HG03520 (cell line): ENCODE results near the gene EFS.
"Not testable (repeated sequence)": the region's sequence is repeated elsewhere in the genome, so short reads cannot be mapped to it uniquely, and the experiment has no call there.

Experiments used
- ATAC-seq: cut with Tn5 transposase; IDR thresholded peaks from one replicate; pipeline ENCODE4 v1.9.1; 2021; ENCODE audit warnings: mild to moderate bottlenecking, moderate library complexity; ENCODE audit not compliant: unreplicated experiment

The EFS gene

DNA sequence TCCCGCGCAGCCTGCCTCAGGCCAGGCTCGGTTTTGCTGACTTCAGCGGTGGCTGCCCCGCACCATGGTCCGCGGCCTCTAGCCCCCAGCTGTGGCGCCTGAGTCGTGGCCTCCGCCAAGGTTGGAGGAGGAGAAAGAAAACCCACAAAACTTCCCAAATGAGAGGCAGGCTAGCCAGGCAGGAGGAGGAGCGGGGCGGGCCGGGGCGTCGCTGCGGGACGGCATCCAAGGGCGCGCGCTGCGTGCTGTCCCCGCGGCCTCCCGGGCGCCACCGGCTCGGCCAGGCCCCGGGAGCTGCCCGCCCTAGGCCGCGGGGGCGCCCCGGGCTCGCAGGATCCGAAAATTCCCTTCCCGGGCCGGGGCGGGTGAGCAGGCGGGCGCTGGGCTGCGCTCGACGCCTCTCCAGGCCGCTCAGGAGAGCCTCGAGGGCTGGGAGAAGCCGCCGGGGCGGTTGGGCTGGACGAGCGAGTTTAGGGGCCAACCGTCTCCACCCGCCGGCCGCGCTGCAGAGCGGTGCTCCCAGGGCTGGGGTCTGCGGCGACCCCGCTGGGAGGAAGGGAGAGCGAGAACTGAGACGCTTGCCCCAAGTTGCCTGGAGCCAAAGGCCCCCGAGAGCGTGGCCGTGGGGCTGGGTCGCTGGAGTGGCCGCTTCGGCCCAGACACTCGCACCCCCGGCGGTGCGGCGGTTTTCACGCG is at the start of gene EFS:
Gene EFS, minus strand, starts transcription at position 137 of the 696 bp plus-strand sequence. CDS start 147 bp downstream, outside the sequence.
- no peak for ATAC-seq

GRCh38 chr14:23414254-23414653 is 49.3 kb upstream of the EFS start:
- no peak for ATAC-seq

GRCh38 chr14:23413681-23414080 is 48.7 kb upstream of the EFS start:
- ATAC-seq = no peak

GRCh38 chr14:23411563-23412525 is 46.9 kb upstream of the EFS start:
- no peak for ATAC-seq

DNA sequence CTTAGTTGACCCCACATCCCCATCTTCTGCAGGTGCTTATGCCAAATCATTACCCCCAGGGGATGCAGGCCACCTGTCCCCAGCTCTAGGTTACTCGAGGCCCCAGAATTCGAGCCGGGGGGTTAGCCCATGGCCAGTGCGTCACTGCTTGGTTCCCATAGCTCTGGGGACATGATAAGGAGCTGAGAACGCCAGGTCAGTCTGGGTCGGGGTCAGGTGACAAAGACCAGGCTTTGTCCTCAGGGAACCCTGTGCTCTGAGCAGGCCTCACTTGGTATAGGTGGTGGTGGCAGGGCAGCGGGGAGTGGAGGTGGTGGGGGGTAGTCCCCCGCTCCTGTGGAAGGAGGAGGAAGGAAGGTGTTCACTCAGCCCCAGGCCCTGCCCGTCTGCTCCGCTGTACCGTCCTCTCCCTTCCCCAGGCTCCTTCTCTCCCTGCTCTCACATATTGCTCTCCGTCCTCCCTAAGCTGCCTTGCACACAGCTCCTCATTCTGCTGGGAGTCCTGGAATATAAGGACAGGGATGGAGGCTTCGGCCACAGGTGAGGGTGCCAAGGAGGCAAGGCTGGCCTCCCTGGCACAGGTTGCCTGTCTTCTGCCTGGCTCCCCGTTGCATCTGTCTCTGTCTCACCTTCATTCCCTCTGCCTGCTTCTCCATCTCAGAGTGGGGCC is 45.1 kb upstream of the EFS start:
- no peak for ATAC-seq

DNA sequence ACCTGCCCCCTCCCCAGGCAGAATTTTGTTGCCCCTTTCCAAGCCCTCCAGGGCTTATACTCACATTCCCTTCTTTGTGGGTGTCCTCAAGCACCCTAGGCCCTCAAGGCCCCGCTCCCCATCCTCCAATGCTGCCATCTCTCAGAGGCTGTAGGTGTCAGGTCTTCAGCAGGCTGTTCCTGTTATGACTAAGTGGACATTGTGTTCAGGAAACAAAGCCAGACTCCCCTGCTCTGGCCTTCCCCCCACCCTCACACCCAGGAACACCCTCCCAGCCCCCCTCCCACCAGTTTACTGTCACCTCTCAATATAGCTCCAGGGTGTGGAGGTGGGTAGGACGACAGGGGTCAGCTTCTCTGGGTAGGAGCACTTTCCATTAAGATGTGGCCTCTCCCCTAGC is 44.5 kb upstream of the EFS start:
- ATAC-seq = no peak

- ATAC-seq = no peak
Observed at GRCh38 chr14:23408307-23408630, 43.3 kb upstream of the EFS start.

DNA sequence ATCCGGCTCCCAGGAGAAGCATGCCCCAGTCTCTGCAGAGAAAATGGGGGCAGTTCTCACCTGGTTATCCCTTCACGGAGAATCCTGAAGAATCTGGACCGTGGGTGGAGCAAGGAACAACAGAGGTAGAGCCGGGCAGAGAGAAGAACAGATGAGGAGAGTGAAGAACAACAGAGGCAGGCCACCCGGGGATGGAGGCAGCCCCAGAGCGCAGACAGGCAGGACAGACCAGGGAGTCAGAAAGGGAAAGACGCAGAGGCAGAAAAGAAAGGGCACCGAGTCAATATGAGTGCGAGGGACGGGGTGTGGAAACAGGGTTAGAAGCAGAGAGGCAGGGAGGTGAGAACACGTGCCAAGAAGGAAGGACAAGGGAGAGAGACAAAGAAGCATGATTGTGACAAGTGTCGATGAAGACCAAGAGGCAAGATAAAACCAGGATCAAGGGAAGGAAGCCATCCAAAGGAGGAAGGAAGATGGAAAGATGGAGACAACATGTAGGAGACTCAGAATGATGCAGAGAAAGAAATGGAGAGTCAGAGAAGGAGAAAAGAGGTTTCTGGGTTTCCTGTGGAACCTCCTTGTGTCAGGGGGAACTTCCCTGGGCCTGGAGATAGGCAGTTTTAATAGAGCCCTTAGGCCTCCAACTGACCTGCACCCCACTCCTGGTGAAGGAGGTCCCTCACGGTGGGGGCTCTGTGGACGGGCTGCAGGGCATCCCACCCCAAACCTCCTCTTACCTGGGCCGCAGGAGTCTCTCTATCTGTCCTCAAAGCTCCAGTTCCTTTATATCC is 42.7 kb upstream of the EFS start, which contains the start of gene MYH6:
Gene MYH6, minus strand, starts transcription at position 758 of the 791 bp plus-strand sequence. CDS start 1,050 bp downstream, outside the sequence.
- ATAC-seq = no peak

DNA sequence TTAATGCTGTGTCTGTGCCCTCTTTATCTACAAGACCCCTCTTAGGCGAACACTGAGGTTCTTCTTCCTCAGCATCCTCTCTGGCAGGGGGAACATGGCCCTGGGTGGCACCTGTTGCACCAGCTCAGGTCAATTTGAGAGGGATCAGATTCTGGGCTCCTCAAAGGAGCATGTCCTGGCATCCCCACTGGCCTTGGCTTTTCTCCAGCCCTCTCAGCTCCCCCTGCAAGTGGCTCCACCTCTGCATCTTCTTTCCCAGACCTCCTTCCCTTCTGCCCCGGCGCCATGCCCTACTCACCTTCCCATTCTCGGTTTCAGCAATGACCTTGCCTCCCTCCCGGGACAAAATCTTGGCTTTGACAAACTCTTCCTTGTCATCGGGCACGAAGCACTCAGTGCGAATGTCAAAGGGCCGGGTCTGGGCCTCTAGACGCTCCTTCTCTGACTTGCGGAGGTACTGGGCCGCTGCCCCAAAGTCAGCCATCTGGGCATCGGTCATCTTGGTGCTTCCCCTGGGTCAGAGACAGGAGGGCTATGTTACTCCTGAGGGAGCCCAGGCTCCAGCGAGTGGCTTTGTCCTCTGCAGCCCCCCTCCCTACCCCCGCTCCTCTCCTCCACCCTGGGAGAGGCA is 41.9 kb upstream of the EFS start:
- ATAC-seq = no peak

DNA sequence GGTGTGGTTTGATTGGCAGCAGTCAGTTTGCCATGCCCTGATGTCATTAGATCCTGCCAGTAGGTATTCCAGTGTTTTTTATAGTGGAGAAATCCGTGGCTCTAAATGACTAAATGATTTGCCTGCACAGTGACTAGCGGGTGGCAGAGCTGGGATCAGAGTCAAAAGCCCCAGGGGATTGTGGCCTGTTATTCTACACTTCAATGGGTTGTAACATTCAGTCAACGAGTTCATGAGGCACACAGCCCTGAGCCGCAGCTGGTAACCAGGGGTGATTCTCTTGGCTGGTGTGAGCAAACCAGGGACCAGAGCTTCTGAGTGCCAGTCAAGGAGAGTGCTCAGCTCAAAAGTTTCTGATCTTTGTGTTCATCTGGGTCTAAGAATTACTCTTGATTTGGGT is 41.3 kb upstream of the EFS start:
- no peak for ATAC-seq

DNA sequence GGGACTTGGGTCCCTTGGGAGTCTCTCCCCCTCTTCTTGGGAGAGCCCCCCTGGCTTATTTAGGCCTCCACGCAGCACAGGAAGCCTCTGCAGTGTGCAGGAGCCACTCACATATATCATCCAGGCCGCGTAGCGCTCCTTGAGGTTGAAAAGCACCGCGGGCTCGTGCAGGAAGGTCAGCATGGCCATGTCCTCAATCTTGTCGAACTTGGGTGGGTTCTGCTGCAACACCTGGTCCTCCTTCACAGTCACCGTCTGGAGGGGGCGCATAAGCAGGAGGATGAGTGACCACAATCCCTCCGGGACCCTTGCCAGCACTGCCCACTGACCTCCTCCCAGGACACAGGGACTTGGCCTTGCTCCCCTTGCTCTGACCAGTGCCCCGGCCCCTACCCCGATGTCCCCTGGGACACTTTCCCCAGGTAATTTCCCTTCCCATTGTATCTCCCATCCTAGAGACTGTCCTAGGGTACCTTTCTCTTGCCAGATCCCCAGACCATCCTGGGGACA is 40.6 kb upstream of the EFS start:
- no peak for ATAC-seq

- ATAC-seq = no peak
Observed at GRCh38 chr14:23405096-23405495, 40.1 kb upstream of the EFS start.

DNA sequence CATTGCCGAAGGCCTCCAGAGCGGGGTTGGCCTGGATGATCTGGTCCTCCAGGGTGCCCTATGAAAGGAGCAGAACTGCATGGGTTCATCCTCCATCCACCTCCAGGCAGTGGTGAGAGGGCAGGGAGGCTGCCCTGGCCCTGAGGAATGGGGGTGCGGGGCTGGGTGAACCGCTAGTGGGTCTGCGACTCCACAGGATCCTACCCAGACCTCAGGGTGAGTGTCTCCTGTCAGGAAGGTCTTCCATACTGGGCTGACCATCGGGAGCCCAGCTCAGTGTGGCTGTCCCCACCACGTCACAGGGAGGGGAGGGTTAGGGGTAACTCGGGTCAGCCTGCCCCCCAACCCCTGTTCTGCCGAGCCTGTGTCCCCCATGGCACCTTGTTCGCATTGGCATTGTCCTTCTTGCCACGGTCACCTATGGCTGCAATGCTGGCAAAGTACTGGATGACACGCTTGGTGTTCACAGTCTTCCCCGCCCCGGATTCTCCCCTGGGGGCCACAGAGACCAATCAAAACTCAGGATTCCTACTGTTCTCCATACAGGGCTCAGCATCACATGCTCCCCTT is 39.4 kb upstream of the EFS start:
- ATAC-seq = no peak

- no peak for ATAC-seq
Observed at GRCh38 chr14:23403908-23404307, 38.9 kb upstream of the EFS start.

GRCh38 chr14:23403139-23403438 is 38.1 kb upstream of the EFS start:
- no peak for ATAC-seq

DNA sequence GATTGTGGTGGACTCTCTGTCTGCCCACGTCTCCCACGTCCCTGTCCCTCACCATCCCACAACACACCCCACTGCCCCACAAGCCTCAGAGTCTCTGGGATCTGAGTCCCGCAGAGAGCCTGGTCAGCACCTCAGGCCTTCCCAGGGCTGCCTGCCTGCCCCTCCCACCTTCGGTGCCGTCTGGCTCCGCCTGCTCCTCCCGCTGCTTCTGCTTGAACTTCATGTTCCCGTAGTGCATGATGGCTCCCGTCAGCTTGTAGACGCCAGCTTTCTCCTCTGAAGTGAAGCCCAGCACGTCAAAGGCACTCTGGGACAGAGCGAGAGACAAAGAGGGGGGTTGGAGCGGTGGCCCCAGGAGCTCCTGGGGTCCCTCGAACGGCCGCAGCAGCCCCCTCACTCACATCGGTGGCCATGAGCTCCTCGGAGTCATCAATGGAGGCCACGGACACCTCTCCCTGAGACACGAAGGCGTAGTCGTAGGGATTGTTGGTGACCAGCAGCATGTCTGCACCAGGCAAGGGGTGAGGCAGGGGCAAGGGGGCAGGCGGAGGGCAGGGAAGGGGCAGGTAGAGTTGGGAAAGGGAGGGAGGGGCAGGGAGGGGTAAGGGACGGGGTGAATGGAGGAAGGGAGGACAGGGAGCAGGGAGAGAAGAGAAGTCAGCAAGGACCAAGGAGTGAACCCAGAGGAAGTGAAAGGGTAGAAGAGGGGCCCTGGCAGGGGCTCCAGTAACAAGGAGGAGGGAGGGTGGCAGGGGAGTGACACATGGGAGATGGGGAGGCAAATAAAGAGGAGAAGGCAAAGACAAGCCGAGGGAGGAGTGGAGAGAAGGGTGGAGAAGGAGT is 37.5 kb upstream of the EFS start:
- no peak for ATAC-seq

- no peak for ATAC-seq
Observed at GRCh38 chr14:23401291-23401690, 36.3 kb upstream of the EFS start.

GRCh38 chr14:23400496-23401149 is 35.7 kb upstream of the EFS start:
- not testable (repeated sequence) for ATAC-seq
